Measurements from ENCODE around the gene FBRSL1. TPM values are rescaled to one million over a fixed set of nuclear protein-coding genes. Genes with fewer than 3 reads are reported as not detected.

FBRSL1 gene
- total RNA-seq, 1 experiment from 2014 or later = 124 TPM

- peaks cover 0 to 1% of the 10 kb centered on the region in 2 experiments; a peak in 1 of 4 replicates for H3K36me3 ChIP-seq (ENCODE audit: control insufficient read depth in 1 of 2, insufficient read depth in 2 of 2, low read length in 2 of 2)
- intact Hi-C loops (cut with micrococcal nuclease) = no loop called here
- ChIA-PET CTCF (no interaction called here), POLR2A (no interaction called here), RAD21 (ENCODE audit: low non-redundant PET in 1 of 2, low total read pairs in 2 of 2, uncharacterized antibody in 2 of 2, unreplicated experiment in 2 of 2) (no interaction called here)
- H3K4me1 ChIP-seq (ENCODE audit: control insufficient read depth in 1 of 2, insufficient read depth in 2 of 2, low read length in 2 of 2) = peaks cover 15 to 28% of the 10 kb centered on the region in 2 experiments; a peak in 3 of 4 replicates
- BruUV-seq (replicated peaks) = no TSS peak
- ATAC-seq = no peak
- no peaks in the 10 kb centered on the region for H4K20me1 ChIP-seq (ENCODE audit: insufficient read depth)
- no peak overlapping the region for H3K27ac ChIP-seq (ENCODE audit: low read depth, low read length)
- no peak for TF ChIP-seq CEBPB (IDR thresholded peaks at IDR 0.05; ENCODE audit: low read depth)
- no peak for TF ChIP-seq FOSL1 (IDR thresholded peaks at IDR 0.05; ENCODE audit: low read depth)
- TF ChIP-seq RAD21 (IDR thresholded peaks at IDR 0.05; ENCODE audit: low read depth) = no peak
- no peak for TF ChIP-seq POLR2A (IDR thresholded peaks at IDR 0.05; ENCODE audit: borderline replicate concordance, extremely low read depth, insufficient read depth, insufficient read length)
- TF ChIP-seq MAX (IDR thresholded peaks at IDR 0.05) = no peak
- no peak for TF ChIP-seq EZH2phosphoT487 (IDR thresholded peaks at IDR 0.05; ENCODE audit: borderline replicate concordance)
- no peak for TF ChIP-seq EGR1 (IDR thresholded peaks at IDR 0.05; ENCODE audit: low read depth)
- TF ChIP-seq ZBTB33 (IDR thresholded peaks at IDR 0.05; ENCODE audit: extremely low read depth, insufficient replicate concordance, low read length) = no peak
- TF ChIP-seq SIN3A (IDR thresholded peaks at IDR 0.05; ENCODE audit: low read depth) = no peak
- no peak for TF ChIP-seq POLR2AphosphoS5 (IDR thresholded peaks at IDR 0.05; ENCODE audit: low read depth, low read length)
- TF ChIP-seq ELF1 (IDR thresholded peaks at IDR 0.05; ENCODE audit: borderline replicate concordance, low read depth) = no peak
- H3K9ac ChIP-seq (ENCODE audit: low read length) = no peak overlapping the region
- H3K4me2 ChIP-seq (ENCODE audit: low read length) = no peak overlapping the region
- DNase-seq (ENCODE audit: low read depth, low spot score) = no peak
- no peaks in the 10 kb centered on the region for H3K9me2 ChIP-seq (ENCODE audit: insufficient read depth)
- H3K9me3 ChIP-seq (ENCODE audit: control insufficient read depth in 1 of 2, insufficient read depth in 1 of 2, low read depth in 1 of 2, low read length in 2 of 2) = no peaks in the 10 kb centered on the region
- no peak overlapping the region for H3K4me3 ChIP-seq (replicated peaks in 1 of 2; ENCODE audit: low read depth in 1 of 2, low read length in 2 of 2)
- H3K27me3 ChIP-seq (ENCODE audit: insufficient read depth, low read length) = no peaks in the 10 kb centered on the region
- H2AFZ ChIP-seq (ENCODE audit: low read depth, low read length, poor library complexity, severe bottlenecking) = no peak overlapping the region
- peaks cover 17% of the 10 kb centered on the region for H3K79me2 ChIP-seq (ENCODE audit: insufficient read depth, low read length)
These were observed 2.6 kb upstream of the FBRSL1 start for GRCh38 chr12:132487311-132487741.
